ENCODE measurements around the gene ATF7IP. TPM values are rescaled to one million over a fixed set of nuclear protein-coding genes. Genes with fewer than 3 reads are reported as not detected.

ATF7IP gene
- total RNA-seq, 2 donors from 2014 or later: 78.1 to 85.5 TPM

Other genes starting within 250 kb of the ATF7IP start
- not detected for gene PLBD1, start 202.2 kb downstream of the ATF7IP start, total RNA-seq

Measured in activated naive CD4-positive, alpha-beta T cell treated with anti-CD3 and anti-CD28 coated beads, Interleukin-2, amount 50 U/mL, for 72 hours (primary cell).